Fibroblast of lung (primary cell): ENCODE data around the gene ARFGAP3. TPM values are rescaled to one million over a fixed set of nuclear protein-coding genes. Genes with fewer than 3 reads are reported as not detected.

ENCODE experiments used
- DNase-seq, 2 donors: peaks; one replicate each; pipeline versions ENCODE4 v3.0.0 to v3.0.0-alpha.2; 2010; ENCODE audit warnings: low read depth in 2 of 2
- H2AFZ ChIP-seq: 2 replicates; pipeline ENCODE4 v1.5.1; 2012; ENCODE audit warnings: low read length, control low read depth, inconsistent platforms
- H3K27ac ChIP-seq: 2 replicates; pipeline ENCODE4 v1.5.1; 2011; ENCODE audit warnings: low read length, control low read depth; ENCODE audit not compliant: insufficient read depth
- H3K27me3 ChIP-seq: 2 replicates; pipeline ENCODE4 v1.5.1; 2011; ENCODE audit warnings: mild to moderate bottlenecking, low read length; ENCODE audit not compliant: control insufficient read depth, insufficient read depth
- H3K36me3 ChIP-seq: 2 replicates; pipeline ENCODE4 v1.5.1; 2011; ENCODE audit warnings: low read length; ENCODE audit not compliant: control insufficient read depth, insufficient read depth
- H3K4me1 ChIP-seq: 2 replicates; pipeline ENCODE4 v1.5.1; 2011; ENCODE audit warnings: low read length; ENCODE audit not compliant: control insufficient read depth, insufficient read depth; ENCODE audit errors: extremely low read depth
- H3K4me2 ChIP-seq: 2 replicates; pipeline ENCODE4 v1.5.1; 2011; ENCODE audit warnings: low read length, control low read depth; ENCODE audit not compliant: insufficient read depth; ENCODE audit errors: extremely low read depth
- H3K4me3 ChIP-seq, 4 experiments: fragments of 200-600 bp in 1 of 4; sonication (generic) in 1 of 4; replicated peaks in 1 of 4; 2 replicates each; pipeline ENCODE4 v1.5.1; 2011 to 2016; ENCODE audit warnings: low read length in 4 of 4, low read depth in 3 of 4, mild to moderate bottlenecking in 3 of 4, control low read depth in 2 of 4, inconsistent platforms in 1 of 4, mixed read lengths in 1 of 4; ENCODE audit not compliant: insufficient read depth in 1 of 4; ENCODE audit errors: control extremely low read depth in 1 of 4
- H3K79me2 ChIP-seq: 2 replicates; pipeline ENCODE4 v1.5.1; 2012; ENCODE audit warnings: mild to moderate bottlenecking, low read length, inconsistent platforms; ENCODE audit not compliant: control insufficient read depth, insufficient read depth
- H3K9ac ChIP-seq: 2 replicates; pipeline ENCODE4 v1.5.1; 2011; ENCODE audit warnings: mild to moderate bottlenecking, low read length, control low read depth; ENCODE audit not compliant: insufficient read depth
- H3K9me3 ChIP-seq: 2 replicates; pipeline ENCODE4 v1.5.1; 2012; ENCODE audit warnings: low read depth, low read length; ENCODE audit not compliant: control insufficient read depth, insufficient read depth
- H4K20me1 ChIP-seq: 2 replicates; pipeline ENCODE4 v1.5.1; 2011; ENCODE audit warnings: low read length; ENCODE audit not compliant: control insufficient read depth, insufficient read depth; ENCODE audit errors: extremely low read depth
- EZH2 ChIP-seq: IDR thresholded peaks from 2 replicates; pipeline ENCODE4 v1.5.1; 2012; ENCODE audit warnings: low read length, control low read depth, mild to moderate bottlenecking; ENCODE audit errors: missing control alignments
- polyA plus RNA-seq, 2 donors: library from polyadenylated mRNA; depleted of rRNA in 1 of 2; stranded (reverse) in 1 of 2; unstranded in 1 of 2; fragments of >200 nt; gene quantifications; 2 replicates each; pipeline ENCODE4 v1.2.1, GENCODE V29; 2011 to 2012; ENCODE audit warnings: missing spikeins in 1 of 2
- total RNA-seq: library from RNA; depleted of rRNA; stranded (reverse); fragments of >200 nt; gene quantifications from 2 replicates; pipeline ENCODE4 v1.2.1, GENCODE V29; 2014
- TF ChIP-seq, protein P1 (sequence below), 2 donors: IDR thresholded peaks in 1 of 2; conservative IDR thresholded peaks in 1 of 2; 1 replicate in 1 of 2; 2 replicates in 1 of 2; pipeline ENCODE4 v1.5.1; 2011 to 2012; ENCODE audit warnings: low read length in 2 of 2, control low read depth in 1 of 2, inconsistent platforms in 1 of 2, low read depth in 1 of 2, mild to moderate bottlenecking in 1 of 2

ARFGAP3 gene
- total and polyA plus RNA-seq, 2 donors (not counting 1 experiment from before 2014, with no cell fraction given), result 62.1 to 74.1 TPM

DNA sequence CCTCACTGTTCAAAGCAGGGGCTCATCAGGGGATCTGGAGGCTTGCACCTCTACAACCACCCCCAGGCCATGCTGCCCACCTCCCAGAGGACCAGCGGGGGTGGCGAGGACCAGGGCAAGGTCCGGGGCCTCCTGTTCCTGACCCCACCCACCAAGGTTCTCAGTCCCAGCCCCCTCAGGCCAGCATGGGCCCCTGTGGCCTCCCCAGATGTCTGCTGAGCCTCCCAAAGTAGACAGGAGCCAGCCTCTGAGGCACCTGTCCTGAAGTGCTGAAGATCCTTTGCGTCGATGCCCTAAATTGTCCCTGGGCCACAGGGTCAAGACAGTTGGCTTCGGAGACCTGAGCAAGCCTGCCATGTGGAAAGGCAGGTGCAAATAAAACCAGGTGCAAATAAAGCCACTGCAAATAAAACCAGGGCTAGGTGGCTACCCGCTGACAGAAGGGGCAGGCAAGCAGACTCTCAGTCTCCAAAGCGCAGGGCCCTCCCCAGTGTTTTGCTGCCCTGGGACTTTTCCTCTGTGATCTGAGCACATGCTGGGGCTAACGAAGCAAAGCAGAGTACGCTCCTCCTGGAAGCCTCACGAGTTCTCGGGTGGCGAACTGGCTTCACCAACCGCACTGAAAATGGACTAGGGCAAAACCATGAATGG lies 22.4 kb upstream of the ARFGAP3 start:
- H3K79me2 ChIP-seq, result no peaks in the 10 kb centered on the region
- H3K4me3 ChIP-seq, result no peak overlapping the region
- H3K27ac ChIP-seq, result no peak overlapping the region
- no peak overlapping the region for H2AFZ ChIP-seq
- no peaks in the 10 kb centered on the region for H3K9me3 ChIP-seq
- no peak overlapping the region for H3K9ac ChIP-seq
- H3K27me3 ChIP-seq, result no peaks in the 10 kb centered on the region
- no peaks in the 10 kb centered on the region for H4K20me1 ChIP-seq
- no peak for TF ChIP-seq EZH2
- TF ChIP-seq, protein P1, sequence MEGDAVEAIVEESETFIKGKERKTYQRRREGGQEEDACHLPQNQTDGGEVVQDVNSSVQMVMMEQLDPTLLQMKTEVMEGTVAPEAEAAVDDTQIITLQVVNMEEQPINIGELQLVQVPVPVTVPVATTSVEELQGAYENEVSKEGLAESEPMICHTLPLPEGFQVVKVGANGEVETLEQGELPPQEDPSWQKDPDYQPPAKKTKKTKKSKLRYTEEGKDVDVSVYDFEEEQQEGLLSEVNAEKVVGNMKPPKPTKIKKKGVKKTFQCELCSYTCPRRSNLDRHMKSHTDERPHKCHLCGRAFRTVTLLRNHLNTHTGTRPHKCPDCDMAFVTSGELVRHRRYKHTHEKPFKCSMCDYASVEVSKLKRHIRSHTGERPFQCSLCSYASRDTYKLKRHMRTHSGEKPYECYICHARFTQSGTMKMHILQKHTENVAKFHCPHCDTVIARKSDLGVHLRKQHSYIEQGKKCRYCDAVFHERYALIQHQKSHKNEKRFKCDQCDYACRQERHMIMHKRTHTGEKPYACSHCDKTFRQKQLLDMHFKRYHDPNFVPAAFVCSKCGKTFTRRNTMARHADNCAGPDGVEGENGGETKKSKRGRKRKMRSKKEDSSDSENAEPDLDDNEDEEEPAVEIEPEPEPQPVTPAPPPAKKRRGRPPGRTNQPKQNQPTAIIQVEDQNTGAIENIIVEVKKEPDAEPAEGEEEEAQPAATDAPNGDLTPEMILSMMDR (conservative IDR thresholded peaks at IDR 0.05 in 1 of 2, IDR thresholded peaks at IDR 0.05 in 1 of 2; ENCODE audit: low read depth in 1 of 2, low read length in 2 of 2), result no peak
- peaks cover 28% of the 10 kb centered on the region for H3K36me3 ChIP-seq
- no peak for DNase-seq
- H3K4me2 ChIP-seq, result no peak overlapping the region
- no peaks in the 10 kb centered on the region for H3K4me1 ChIP-seq

DNA sequence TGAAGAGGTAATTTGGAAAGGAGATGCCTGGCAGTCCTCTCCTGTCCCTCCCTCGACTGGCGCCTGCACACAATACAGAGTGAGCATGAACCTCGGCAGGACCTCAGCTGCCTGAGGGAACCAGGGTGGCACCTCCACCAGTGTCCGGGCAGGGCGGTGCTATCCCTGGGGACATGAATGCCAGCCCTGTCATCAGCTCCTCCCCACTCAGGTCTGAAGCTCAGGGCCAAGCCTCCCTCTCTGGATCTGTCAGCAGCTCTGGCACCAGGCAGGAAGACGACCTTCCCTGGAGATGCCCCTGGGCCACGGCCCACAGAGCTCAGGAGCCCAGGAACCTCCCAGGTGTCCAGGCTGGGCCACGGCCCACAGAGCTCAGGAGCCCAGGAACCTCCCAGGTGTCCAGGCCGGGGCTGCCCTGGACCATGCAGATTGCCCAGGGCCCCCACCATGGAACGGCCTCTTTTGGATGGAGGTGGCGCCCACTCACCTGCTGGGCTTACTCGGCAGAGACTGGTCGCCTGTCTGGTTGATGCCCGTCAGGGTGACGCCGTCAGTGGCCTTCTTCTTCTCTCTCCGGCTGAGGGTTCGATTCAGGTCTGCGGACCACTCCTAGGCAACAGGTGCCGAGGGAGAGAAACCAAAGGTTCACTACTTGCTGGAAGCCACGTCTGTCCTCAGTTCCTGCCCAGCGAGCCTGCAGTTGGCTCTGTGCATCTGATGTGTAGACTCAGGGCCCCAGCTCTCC lies 21.7 kb upstream of the ARFGAP3 start:
- Histone ChIP-seq H3K4me1 (no peaks in the 10 kb centered on the region), H3K79me2 (no peaks in the 10 kb centered on the region), H3K36me3 (peaks cover 28% of the 10 kb centered on the region), H3K9me3 (no peaks in the 10 kb centered on the region), H4K20me1 (no peaks in the 10 kb centered on the region), H3K4me3 (no peak overlapping the region), H3K9ac (no peak overlapping the region), H3K27me3 (no peaks in the 10 kb centered on the region), H2AFZ (no peak overlapping the region), H3K4me2 (no peak overlapping the region), H3K27ac (no peak overlapping the region)
- TF ChIP-seq, protein P1 (conservative IDR thresholded peaks at IDR 0.05 in 1 of 2, IDR thresholded peaks at IDR 0.05 in 1 of 2; ENCODE audit: low read depth in 1 of 2, low read length in 2 of 2), result no peak
- no peak for TF ChIP-seq EZH2
- DNase-seq, result no peak

DNA sequence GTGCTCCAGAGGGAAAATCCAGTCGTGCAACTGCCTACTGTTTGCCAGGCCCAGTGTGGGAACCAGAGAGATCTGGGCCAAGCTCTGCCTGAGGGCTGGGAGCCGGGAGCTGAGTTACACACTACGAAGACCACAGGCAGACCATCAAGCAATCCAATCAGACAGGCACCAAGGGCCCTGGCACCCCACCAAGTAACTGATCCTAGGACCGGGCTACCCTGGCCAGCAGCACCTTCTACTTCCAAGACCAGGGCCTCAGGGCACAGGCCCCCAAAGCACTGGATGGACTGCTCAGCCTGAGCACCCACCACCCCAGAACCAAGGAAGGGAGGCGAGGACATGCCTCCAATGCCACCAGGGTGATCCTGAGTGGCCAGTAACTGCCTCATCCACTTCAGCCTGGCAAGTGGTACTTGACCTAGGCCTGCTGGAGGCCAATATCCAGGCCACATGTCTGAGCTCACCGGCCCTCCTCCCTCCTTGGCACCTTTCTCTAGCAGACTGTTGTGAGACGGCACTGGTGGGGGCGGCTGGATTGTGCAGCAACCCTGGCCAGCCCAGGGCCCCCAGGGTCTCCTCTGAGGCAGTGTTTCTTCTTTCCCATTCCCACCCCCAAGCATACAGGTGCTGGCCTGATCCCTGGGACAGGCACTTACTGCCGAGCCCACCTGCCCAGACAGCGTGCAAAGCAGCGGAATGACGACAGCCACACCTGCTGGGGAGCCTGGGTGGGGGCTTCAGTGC lies 20.7 kb upstream of the ARFGAP3 start:
- DNase-seq, result no peak
- Histone ChIP-seq H3K4me3 (no peak overlapping the region), H3K27me3 (no peaks in the 10 kb centered on the region), H3K79me2 (no peaks in the 10 kb centered on the region), H3K4me1 (no peaks in the 10 kb centered on the region), H3K27ac (no peak overlapping the region), H3K4me2 (no peak overlapping the region), H3K9me3 (no peaks in the 10 kb centered on the region), H3K36me3 (peaks cover 28% of the 10 kb centered on the region), H4K20me1 (no peaks in the 10 kb centered on the region), H3K9ac (no peak overlapping the region), H2AFZ (no peak overlapping the region)
- TF ChIP-seq EZH2, result no peak
- TF ChIP-seq, protein P1 (conservative IDR thresholded peaks at IDR 0.05 in 1 of 2, IDR thresholded peaks at IDR 0.05 in 1 of 2; ENCODE audit: low read depth in 1 of 2, low read length in 2 of 2), result no peak
